HCT116 (cell line): ENCODE results near the gene CCDC83. TPM values are rescaled to one million over a fixed set of nuclear protein-coding genes. Genes with fewer than 3 reads are reported as not detected.

Experiments used
- ATAC-seq: fragments of 200-7000 bp; cut with Tn5 transposase; 2 replicates; pipeline ENCODE4 v1.9.1; 2020; ENCODE audit warnings: mild to moderate bottlenecking, moderate library complexity
- BruUV-seq: library from RNA; stranded (reverse); fragments of 400-500 nt; replicated peaks from 2 replicates; lab custom pipeline; 2021; lab: Mats Ljungman, UMichigan
- CTCF ChIA-PET: fragments of 300-600 bp; sonication (Branson Sonifier 250); formaldehyde crosslinking; loops from one replicate; lab custom pipeline; 2021; ENCODE audit warnings: antibody characterized with exemption; lab: Charles Lee
- POLR2A ChIA-PET: fragments of 300-600, 350-600 bp; sonication (Branson Sonifier 250); formaldehyde crosslinking; loops from one replicate; lab custom pipeline; 2021; ENCODE audit warnings: antibody characterized with exemption; lab: Charles Lee
- RAD21 ChIA-PET, 2 experiments: fragments of 300-600 bp; sonication (Branson Sonifier 250); formaldehyde crosslinking; loops; one replicate each; lab custom pipeline; 2023; ENCODE audit warnings: low total read pairs in 2 of 2; ENCODE audit not compliant: uncharacterized antibody in 2 of 2, unreplicated experiment in 2 of 2, low non-redundant PET in 1 of 2; lab: Charles Lee
- DNase-seq: peaks from one replicate; pipeline ENCODE4 v3.0.0-alpha.2; 2010; ENCODE audit warnings: low read depth, low spot score
- H2AFZ ChIP-seq: fragments of 200-600 bp; shearing (Covaris generic), sonication (generic); 2 replicates; pipeline ENCODE4 v1.6.1; 2017; ENCODE audit warnings: low read depth, mixed run types, mixed read lengths, antibody characterized with exemption, low read length; ENCODE audit not compliant: poor library complexity, severe bottlenecking
- H3K27ac ChIP-seq: 2 replicates; pipeline ENCODE4 v1.5.1; 2012; ENCODE audit warnings: low read depth, low read length
- H3K27me3 ChIP-seq: fragments of 200-600 bp; sonication (generic); 2 replicates; pipeline ENCODE4 v1.6.1; 2016; ENCODE audit warnings: mixed run types, low read length, mixed read lengths; ENCODE audit not compliant: insufficient read depth
- H3K36me3 ChIP-seq, 2 experiments: fragments of 200-500 bp in 1 of 2; fragments of 200-600 bp in 1 of 2; sonication (Bioruptor generic) in 1 of 2; sonication (generic) in 1 of 2; 2 replicates each; pipeline versions ENCODE4 v1.5.1 to v1.6.1; 2014 to 2016; ENCODE audit warnings: low read length in 2 of 2, inconsistent platforms in 1 of 2, mixed read lengths in 1 of 2, mixed run types in 1 of 2; ENCODE audit not compliant: insufficient read depth in 2 of 2, control insufficient read depth in 1 of 2
- H3K4me1 ChIP-seq, 2 experiments: fragments of 200-600 bp in 1 of 2; sonication (generic) in 1 of 2; 2 replicates each; pipeline versions ENCODE4 v1.5.1 to v1.6.1; 2012 to 2017; ENCODE audit warnings: low read length in 2 of 2, inconsistent platforms in 1 of 2, mild to moderate bottlenecking in 1 of 2, mixed read lengths in 1 of 2, mixed run types in 1 of 2, moderate library complexity in 1 of 2; ENCODE audit not compliant: insufficient read depth in 2 of 2, control insufficient read depth in 1 of 2
- H3K4me2 ChIP-seq: fragments of 200-600 bp; sonication (generic); 2 replicates; pipeline ENCODE4 v1.6.1; 2017; ENCODE audit warnings: mixed run types, low read length, mixed read lengths
- H3K4me3 ChIP-seq, 2 experiments: fragments of 200-600 bp in 1 of 2; sonication (generic) in 1 of 2; replicated peaks in 1 of 2; 2 replicates each; pipeline ENCODE4 v1.5.1; 2011 to 2016; ENCODE audit warnings: low read length in 2 of 2, control low read depth in 1 of 2, low read depth in 1 of 2, mild to moderate bottlenecking in 1 of 2, mixed read lengths in 1 of 2, mixed run types in 1 of 2
- H3K79me2 ChIP-seq: fragments of 200-600 bp; sonication (generic); 2 replicates; pipeline ENCODE4 v1.6.1; 2017; ENCODE audit warnings: mild to moderate bottlenecking, mixed run types, low read length, moderate library complexity, mixed read lengths; ENCODE audit not compliant: insufficient read depth
- H3K9ac ChIP-seq: fragments of 200-600 bp; sonication (generic); 2 replicates; pipeline ENCODE4 v1.6.1; 2016; ENCODE audit warnings: low read length, mixed read lengths
- H3K9me2 ChIP-seq: fragments of 200-600 bp; sonication (generic), shearing (Covaris generic); 2 replicates; pipeline ENCODE4 v1.6.1; 2017; ENCODE audit warnings: mixed run types, mild to moderate bottlenecking, moderate library complexity; ENCODE audit not compliant: insufficient read depth
- H3K9me3 ChIP-seq, 2 experiments: fragments of 200-500 bp in 1 of 2; fragments of 200-600 bp in 1 of 2; sonication (Bioruptor generic) in 1 of 2; sonication (generic) in 1 of 2; 2 replicates each; pipeline ENCODE4 v1.6.1; 2014 to 2017; ENCODE audit warnings: low read length in 2 of 2, mixed read lengths in 2 of 2, inconsistent platforms in 1 of 2, low read depth in 1 of 2, mild to moderate bottlenecking in 1 of 2, mixed run types in 1 of 2, moderate library complexity in 1 of 2; ENCODE audit not compliant: control insufficient read depth in 1 of 2, insufficient read depth in 1 of 2
- H4K20me1 ChIP-seq: fragments of 200-600 bp; sonication (generic), shearing (Covaris generic); 2 replicates; pipeline ENCODE4 v1.6.1; 2017; ENCODE audit warnings: mixed run types, mild to moderate bottlenecking, moderate library complexity; ENCODE audit not compliant: insufficient read depth
- ATF3 ChIP-seq: IDR thresholded peaks from 2 replicates; pipeline ENCODE4 v1.6.1; 2012
- CEBPB ChIP-seq: IDR thresholded peaks from 2 replicates; pipeline ENCODE4 v1.6.1; 2012; ENCODE audit warnings: low read depth
- CTCF ChIP-seq, 3 experiments: fragments of 200-600 bp in 1 of 3; sonication (generic) in 1 of 3; IDR thresholded peaks in 2 of 3; conservative IDR thresholded peaks in 1 of 3; 2 replicates each; pipeline ENCODE4 v1.5.1; 2012 to 2017; ENCODE audit warnings: low read depth in 2 of 3, low read length in 2 of 3, antibody characterized with exemption in 1 of 3, borderline replicate concordance in 1 of 3, control low read depth in 1 of 3, mild to moderate bottlenecking in 1 of 3, mixed read lengths in 1 of 3, mixed run types in 1 of 3, moderate library complexity in 1 of 3; ENCODE audit not compliant: insufficient read depth in 1 of 3
- EGR1 ChIP-seq: IDR thresholded peaks from 2 replicates; pipeline ENCODE4 v1.6.1; 2012; ENCODE audit warnings: low read depth
- EZH2phosphoT487 ChIP-seq: fragments of 200-600 bp; IDR thresholded peaks from 2 replicates; pipeline ENCODE4 v1.6.1; 2018; ENCODE audit warnings: antibody characterized with exemption, borderline replicate concordance
- FOSL1 ChIP-seq: IDR thresholded peaks from 2 replicates; pipeline ENCODE4 v1.6.1; 2012; ENCODE audit warnings: low read depth
- JUND ChIP-seq: IDR thresholded peaks from 2 replicates; pipeline ENCODE4 v1.6.1; 2012
- MAX ChIP-seq: IDR thresholded peaks from 2 replicates; pipeline ENCODE4 v1.6.1; 2012
- POLR2A ChIP-seq: IDR thresholded peaks from 2 replicates; pipeline ENCODE4 v1.7.0; 2011; ENCODE audit warnings: borderline replicate concordance; ENCODE audit not compliant: insufficient read depth, insufficient read length; ENCODE audit errors: extremely low read depth
- POLR2AphosphoS5 ChIP-seq: IDR thresholded peaks from 2 replicates; pipeline ENCODE4 v1.6.1; 2011; ENCODE audit warnings: mild to moderate bottlenecking, low read depth, low read length, moderate library complexity
- RAD21 ChIP-seq: IDR thresholded peaks from 2 replicates; pipeline ENCODE4 v1.6.1; 2012; ENCODE audit warnings: low read depth, mild to moderate bottlenecking
- SP1 ChIP-seq: IDR thresholded peaks from 2 replicates; pipeline ENCODE4 v1.6.1; 2012; ENCODE audit warnings: low read depth
- SRF ChIP-seq: IDR thresholded peaks from 2 replicates; pipeline ENCODE4 v1.6.1; 2012; ENCODE audit warnings: low read depth
- YY1 ChIP-seq: IDR thresholded peaks from 2 replicates; pipeline ENCODE4 v1.6.1; 2011; ENCODE audit warnings: low read length, low read depth, moderate library complexity, mild to moderate bottlenecking; ENCODE audit not compliant: insufficient replicate concordance; ENCODE audit errors: extremely low read depth
- ZBTB33 ChIP-seq: IDR thresholded peaks from 2 replicates; pipeline ENCODE4 v1.6.1; 2011; ENCODE audit warnings: mild to moderate bottlenecking, low read length, moderate library complexity; ENCODE audit not compliant: insufficient replicate concordance; ENCODE audit errors: extremely low read depth
- ZFX ChIP-seq: fragments of 450-650 bp; IDR thresholded peaks from 2 replicates; pipeline ENCODE4 v1.6.1; 2017
- intact Hi-C: fragments of 100-400 bp; cut with micrococcal nuclease; formaldehyde crosslinking; loops from 2 replicates; pipeline ENCODE4 v1.10.0; 2022
- total RNA-seq: library from RNA; stranded (reverse); gene quantifications from one replicate; pipeline ENCODE4 v1.2.1, GENCODE V29; 2021; ENCODE audit not compliant: unreplicated experiment

CCDC83 gene
- total RNA-seq, 1 experiment from 2014 or later = not detected

- H3K4me2 ChIP-seq = no peak overlapping the region
- H2AFZ ChIP-seq = no peak overlapping the region
- POLR2A ChIA-PET = no interaction called here
- DNase-seq (no peak), ATAC-seq (peak; percentile 80)
- no peaks in the 10 kb centered on the region; a peak in 1 of 4 replicates for H3K9me3 ChIP-seq
- TF ChIP-seq MAX = no peak
- no peak for TF ChIP-seq JUND
- TF ChIP-seq ZBTB33 = no peak
- TF ChIP-seq ZFX = no peak
- TF ChIP-seq POLR2AphosphoS5 = no peak
- TF ChIP-seq EZH2phosphoT487 = no peak
- no peak for TF ChIP-seq SRF
- no peak for TF ChIP-seq EGR1
- no peak for TF ChIP-seq FOSL1
- no peak for TF ChIP-seq SP1
- TF ChIP-seq POLR2A = no peak
- TF ChIP-seq CEBPB = no peak
- TF ChIP-seq YY1 = no peak
- peak; percentile 75 for TF ChIP-seq RAD21
- TF ChIP-seq ATF3 = no peak
- peak; percentile 47 to 59 (median 53); a peak in 5 of 6 replicates for TF ChIP-seq CTCF (IDR thresholded peaks at IDR 0.05 in 2 of 3, conservative IDR thresholded peaks at IDR 0.05 in 1 of 3; ENCODE audit: borderline replicate concordance in 1 of 3, insufficient read depth in 1 of 3, low read depth in 2 of 3, low read length in 2 of 3)
- RAD21 ChIA-PET = no interaction called here
- H3K36me3 ChIP-seq = no peaks in the 10 kb centered on the region
- BruUV-seq = no TSS peak
- H3K9me2 ChIP-seq = no peaks in the 10 kb centered on the region
- no peaks in the 10 kb centered on the region for H4K20me1 ChIP-seq
- no peak overlapping the region for H3K9ac ChIP-seq
- CTCF ChIA-PET = no interaction called here
- no peaks in the 10 kb centered on the region for H3K79me2 ChIP-seq
- no peak overlapping the region for H3K27ac ChIP-seq
- intact Hi-C loops = loop anchor here (1.0 to 10.0 kb wide), 3 partner anchors 277 to 350 kb away; no protein-coding TSS in a partner anchor
- H3K4me1 ChIP-seq = no peaks in the 10 kb centered on the region
- no peaks in the 10 kb centered on the region for H3K27me3 ChIP-seq
- no peak overlapping the region for H3K4me3 ChIP-seq
Observed at GRCh38 chr11:85941380-85941973, 86.3 kb downstream of the CCDC83 start.
